Measurements from ENCODE around the gene CAPN2.
"Not testable (repeated sequence)": the region's sequence is repeated elsewhere in the genome, so short reads cannot be mapped to it uniquely, and the experiment has no call there.

CAPN2 gene

DNA sequence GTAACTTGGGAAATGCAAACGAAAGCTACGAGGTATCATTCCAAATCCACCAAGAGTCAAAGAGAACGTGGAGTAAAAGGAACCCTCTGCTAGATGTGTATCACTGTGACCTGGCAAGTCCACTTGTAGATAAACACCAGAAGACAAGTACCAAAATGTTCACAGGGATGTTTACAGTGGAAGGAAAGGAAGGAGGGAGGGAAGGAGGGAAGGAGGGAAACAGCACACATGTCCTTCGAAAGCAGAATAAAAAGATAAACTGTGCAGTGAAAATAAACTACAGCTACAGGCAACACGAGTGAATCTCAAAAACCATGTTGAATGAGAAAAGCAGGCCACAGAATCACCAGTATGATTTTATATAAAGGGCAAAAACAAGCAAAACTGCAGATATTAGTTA, 73.5 kb downstream of the CAPN2 start:
- no peak for DNase-seq (ENCODE audit: low read depth in 2 of 2)

DNA sequence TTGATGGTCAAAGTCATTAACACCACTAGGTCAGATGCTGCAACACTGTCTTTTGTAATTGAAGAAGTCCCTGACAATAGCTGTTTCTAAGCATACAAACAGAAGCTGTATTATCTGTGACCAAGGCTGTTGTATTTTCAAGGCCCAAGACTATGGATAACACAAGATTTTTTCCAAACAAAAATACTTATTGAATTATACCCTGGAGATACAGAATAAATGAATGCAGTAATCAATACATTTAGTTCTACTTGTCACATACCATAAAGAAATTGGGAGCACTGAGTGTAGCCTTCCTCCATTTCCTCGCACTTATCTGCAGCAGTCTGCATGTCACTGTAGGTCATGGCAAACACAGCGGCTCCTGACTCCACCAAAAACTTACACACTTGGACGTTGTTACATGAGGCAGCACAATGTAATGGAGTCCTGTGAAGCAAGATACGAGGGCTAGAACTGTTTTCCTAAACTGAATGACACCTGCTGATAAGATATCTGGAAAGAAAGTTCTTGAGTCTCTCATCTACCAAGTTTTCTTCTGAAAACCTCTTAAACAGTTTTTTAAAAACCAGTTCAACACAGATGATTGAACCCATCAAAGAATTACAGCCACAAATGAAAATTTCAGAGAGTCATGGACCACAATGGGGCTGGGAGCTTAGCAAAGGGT, 76.5 kb downstream of the CAPN2 start:
- no peak for DNase-seq (ENCODE audit: low read depth in 2 of 2)

DNA sequence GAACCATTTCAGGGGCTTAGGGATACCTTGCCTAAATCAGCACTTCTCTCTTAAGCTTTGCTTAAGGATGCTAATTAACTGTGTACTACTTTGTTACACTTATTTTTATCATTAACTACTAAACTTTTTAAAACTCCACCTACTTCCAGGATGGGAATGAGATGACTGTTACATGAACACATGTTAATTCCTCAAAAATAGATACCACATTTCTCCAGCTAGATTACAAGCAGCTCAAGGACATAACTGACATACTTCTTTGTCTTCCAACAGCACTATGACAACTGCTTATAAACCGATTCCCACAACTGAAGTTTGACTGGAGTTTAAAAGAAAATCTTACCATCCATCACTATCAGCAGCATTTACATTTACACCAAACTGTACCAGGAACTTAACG, 79.7 kb downstream of the CAPN2 start:
- no peak for DNase-seq (ENCODE audit: low read depth in 2 of 2)

DNA sequence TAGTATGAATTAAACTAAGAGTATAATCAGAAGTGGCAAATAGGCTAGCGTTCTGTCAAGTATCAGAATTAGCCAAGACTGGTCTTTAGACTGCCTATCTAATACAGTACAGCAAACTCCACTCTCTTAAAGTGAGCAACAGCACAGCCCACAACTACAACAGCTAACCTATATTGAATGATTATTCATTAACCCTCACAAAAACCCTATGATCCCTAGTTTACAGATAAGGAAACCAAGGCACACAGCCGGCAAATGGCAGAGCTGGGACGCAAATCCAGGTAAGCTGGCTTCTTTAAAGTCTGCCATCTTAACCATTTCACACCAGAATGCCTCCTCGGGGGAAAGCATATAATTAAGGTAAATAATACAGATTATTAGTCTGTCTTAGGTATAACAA, 81.4 kb downstream of the CAPN2 start:
- no peak for DNase-seq (ENCODE audit: low read depth in 2 of 2)

DNA sequence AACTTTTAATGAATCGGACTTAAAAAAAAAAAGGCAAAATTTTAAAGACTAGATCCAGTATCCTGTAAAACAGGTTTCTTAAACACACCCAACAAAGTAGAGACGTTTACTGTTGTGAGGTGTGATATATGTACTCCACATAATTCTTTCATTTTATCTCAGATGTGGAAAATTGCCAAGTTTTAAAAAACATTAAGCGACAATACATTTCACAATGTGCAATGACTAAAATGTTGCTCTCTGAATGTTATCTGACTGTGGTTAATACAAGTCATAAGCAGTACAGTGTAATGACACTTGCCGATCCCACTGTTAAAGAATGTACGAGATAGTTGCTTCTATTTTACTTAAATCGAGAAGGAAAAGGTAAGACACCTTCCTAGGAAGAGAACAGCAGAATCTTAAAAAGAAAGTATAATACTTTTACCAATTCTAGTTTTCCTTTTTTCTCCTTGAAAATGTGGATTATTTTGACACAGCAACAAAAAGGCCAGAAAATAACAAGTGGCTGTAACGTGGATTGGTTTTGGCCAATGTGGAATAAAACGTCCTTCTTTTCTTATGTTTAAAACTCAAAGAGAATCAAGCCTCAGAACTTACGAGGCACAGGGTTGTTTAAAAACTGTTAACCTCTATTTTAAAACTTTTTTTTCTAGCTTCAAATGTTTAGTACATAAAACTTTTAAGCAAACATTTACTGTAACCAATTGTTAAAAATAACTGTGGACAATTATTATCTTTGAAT, 82.0 kb downstream of the CAPN2 start:
- DNase-seq (ENCODE audit: low read depth in 2 of 2), result no peak

DNA sequence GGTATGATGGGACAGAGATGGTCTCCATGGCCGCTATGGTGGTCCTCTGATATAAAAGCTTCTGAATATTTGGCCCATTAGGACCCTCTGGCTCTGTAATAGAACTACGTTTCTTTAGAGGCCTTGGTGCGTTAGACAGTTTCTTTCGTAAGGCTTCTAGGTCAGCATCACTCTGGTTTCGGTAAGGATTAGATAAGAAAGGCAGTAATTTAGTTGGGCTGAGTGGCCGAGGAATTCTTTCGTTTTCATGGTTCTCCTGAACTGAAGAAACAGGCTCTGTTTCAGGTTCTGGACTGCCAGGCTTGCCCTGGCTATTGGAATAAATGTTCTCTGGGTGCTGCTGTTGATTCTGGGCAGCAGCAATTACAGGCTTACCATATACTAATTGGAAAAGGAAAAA, 83.9 kb downstream of the CAPN2 start:
- DNase-seq (ENCODE audit: low read depth in 2 of 2), result no peak

DNA sequence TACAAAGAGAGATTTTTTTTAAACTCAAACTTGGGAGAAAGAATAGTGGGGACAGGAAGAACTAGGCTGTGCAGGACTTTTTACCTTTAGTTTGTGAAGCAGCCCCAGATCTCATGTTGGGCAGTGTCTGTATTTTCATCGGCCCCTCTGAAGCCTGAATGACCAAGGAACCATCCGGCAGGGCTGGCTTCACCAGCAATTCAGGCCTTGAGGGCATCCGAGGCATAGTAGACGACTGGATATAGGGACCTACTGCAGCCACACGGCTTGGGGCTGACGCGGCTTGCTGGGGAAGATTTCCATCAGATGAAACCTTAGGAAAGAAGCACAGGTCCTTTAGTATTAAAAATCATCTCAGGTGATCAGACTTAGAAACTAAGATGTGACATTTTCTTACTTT, 89.7 kb downstream of the CAPN2 start:
- DNase-seq (ENCODE audit: low read depth in 2 of 2), result no peak

DNA sequence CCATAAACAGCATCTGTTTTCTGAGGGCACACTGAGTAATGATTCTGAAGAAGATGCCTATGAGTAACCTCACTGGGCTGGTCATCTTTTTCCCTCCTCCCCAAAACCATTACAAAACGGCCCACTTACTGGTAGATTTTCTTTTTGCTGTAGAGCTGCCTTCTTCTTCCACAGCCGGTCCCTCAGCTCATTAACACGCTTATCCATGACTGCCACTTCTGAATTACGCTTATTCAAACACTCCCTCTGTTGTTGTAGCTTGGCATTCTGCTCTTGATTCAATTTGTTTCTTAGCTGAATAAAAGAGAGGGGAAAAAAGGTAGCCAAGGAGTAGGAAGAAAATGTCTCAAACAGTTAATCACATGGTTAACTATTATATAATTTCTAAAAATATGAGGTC, 90.3 kb downstream of the CAPN2 start:
- DNase-seq (ENCODE audit: low read depth in 2 of 2), result no peak

DNA sequence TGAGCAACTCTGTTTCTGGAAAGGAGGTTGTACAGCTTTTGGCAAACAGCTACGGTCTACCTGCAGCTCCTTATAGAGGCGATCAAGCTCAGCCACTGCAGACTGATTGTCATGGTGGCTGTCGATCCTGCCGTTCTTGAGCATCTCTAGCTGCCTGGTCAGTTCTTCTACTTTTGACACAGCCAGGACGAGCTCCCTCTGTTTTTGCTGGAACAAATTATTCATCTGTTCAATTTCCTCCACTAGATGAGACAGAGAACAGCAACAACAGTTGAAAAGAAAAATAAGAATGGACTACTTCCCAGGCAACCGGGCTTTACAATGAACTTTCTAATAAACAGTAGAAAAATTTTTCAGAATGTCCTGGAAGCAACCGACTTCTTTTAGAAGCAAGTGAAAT, 90.9 kb downstream of the CAPN2 start:
- no peak for DNase-seq (ENCODE audit: low read depth in 2 of 2)

DNA sequence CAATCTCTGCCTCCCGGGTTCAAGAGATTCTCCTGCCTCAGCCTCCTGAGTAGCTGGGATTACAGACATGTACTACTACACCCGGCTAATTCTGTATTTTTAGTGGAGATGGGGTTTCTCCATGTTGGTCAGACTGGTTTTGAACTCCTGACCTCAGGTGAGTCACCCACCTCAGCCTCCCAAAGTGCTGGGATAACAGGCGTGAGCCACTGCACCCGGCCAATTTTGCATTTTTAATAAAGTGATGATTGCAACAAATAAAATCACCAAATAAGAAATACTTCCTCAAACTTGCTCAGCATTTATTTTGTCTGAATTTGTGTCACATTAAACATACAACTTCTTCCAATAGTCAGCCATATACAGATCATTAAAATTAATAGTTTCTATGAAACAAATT, 97.6 kb downstream of the CAPN2 start:
- not testable (repeated sequence) for DNase-seq (ENCODE audit: low read depth in 2 of 2)

DNA sequence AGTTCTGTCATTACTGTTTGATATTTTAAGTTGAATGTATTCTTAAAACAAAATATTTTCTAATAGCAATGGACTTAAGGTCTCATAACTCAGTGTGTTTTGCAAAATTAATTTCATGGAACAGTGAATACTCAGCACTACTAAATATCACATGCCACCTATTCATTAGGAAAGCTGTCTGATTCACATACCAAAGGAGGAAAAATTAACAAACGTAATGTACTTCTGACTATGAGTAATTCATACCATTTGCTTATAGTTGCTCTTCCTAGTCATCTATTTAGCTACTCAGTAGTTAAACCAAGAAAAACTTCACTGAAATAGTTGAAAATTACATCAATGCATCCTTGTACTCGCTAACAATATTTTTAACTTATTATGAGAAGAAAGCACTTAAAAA, 98.2 kb downstream of the CAPN2 start:
- DNase-seq (ENCODE audit: low read depth in 2 of 2), result no peak

DNA sequence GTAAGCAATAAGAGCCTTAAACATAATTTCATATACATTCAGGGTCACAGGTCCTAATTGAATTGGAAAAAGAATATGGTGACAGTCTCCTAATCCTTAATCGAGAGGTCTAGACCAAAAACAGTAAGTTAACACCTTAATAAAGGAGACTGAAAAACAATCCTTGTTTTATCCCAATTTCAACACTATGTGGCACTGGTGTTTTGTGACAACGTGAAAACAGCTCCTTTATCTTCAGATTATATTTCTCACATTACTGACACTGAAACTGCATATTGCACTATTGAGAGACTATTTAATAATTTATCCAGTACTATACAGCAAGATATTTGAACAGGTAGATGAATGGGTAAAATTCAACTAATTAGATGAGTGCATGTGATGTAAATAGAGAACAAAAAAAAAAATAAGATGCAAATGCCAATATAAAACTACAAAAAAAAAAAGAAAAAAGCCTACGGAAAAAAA, 99.3 kb downstream of the CAPN2 start:
- DNase-seq (ENCODE audit: low read depth in 2 of 2), result peak in 1 of 2 experiments; percentile 17

DNA sequence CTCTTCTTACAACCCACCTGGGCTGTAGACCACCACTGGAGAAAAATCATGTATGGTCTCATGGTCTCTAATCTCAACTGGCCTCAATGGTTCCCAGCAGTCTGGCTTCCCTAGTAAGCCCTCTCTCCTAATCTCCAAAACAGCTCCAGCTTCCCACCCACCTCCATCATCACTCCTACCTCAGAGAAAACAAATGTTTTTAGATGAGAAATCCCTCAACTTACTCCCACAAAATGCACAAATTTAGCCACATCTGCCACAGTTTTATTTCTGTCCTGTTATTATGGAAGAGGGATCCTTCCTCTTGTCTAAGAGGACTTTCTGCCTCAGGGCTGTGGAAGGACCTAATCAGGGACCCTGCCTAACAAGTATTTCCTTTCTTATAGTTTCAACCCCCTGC, 101.3 kb downstream of the CAPN2 start:
- DNase-seq (ENCODE audit: low read depth in 2 of 2), result no peak

DNA sequence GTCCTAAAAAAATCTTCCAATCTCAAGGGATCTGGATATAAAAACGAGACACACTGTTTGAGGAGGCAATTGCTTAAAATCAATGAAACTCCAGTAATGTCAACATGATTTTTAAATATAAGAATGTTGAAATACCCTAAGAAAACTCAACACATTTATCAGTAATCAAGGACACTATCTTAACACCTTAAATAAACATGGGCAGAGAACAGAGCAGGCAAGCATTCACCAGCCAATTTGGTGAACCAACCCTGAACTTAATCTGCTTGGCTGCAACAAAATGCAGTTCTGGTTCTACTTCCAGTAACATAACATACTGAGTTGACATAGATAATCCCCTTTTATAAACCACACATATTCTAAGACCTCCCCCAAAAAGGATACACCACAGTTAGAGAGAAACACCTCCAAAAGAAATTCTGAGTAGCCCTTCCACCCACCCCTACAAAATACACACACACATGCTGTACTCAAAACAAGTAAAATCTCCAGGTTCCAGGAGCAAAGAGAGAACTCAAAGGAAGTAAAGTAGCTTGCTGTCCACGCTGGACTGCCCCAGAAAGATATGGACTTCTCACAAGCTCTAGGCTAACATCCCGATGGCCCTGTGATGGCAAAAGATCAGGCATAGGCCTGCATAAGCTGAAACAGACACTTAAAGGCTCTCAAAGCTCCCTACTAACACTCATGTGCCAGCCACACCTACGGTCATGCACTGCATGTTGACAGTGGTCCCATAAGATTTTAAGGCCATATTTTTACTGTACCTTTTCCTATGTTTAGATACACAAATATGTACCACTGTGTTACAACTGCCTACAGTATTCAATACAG, 102.9 kb downstream of the CAPN2 start:
- no peak for DNase-seq (ENCODE audit: low read depth in 2 of 2)

DNA sequence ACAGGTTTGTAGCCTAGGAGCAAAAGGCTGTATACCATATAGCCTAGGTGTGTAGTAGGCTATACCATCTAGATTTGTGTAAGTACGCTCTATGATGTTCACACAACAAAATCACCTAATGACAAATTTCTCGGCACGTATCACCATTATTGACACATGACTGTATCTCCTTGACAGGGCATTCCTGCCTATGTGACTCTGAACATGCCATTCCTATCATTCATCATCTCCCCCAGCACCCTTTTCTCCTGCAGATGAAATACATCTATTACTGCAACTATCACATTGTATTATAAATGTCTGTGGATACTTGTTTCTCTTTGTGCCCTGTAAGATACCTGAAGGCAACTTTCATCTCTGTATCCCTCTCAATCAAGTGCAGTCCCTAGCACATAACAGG, 103.5 kb downstream of the CAPN2 start:
- no peak for DNase-seq (ENCODE audit: low read depth in 2 of 2)

DNA sequence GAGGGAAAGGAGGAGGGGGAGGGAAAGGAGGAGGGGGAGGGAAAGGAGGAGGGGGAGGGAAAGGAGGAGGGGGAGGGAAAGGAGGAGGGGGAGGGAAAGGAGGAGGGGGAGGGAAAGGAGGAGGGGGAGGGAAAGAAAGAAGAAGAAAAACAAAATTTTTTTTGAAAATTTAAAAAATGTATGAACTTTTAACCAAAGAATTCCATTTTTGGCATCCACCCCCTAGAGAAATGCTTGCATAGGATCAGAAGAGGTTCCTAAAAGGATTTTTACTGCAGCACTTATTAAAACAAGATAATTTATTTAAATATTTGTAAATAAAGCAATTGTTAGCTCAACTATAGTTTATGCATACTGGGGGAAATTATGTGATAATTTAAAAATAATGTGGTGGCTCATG, 104.9 kb downstream of the CAPN2 start:
- DNase-seq (ENCODE audit: low read depth in 2 of 2), result not testable (repeated sequence)

DNA sequence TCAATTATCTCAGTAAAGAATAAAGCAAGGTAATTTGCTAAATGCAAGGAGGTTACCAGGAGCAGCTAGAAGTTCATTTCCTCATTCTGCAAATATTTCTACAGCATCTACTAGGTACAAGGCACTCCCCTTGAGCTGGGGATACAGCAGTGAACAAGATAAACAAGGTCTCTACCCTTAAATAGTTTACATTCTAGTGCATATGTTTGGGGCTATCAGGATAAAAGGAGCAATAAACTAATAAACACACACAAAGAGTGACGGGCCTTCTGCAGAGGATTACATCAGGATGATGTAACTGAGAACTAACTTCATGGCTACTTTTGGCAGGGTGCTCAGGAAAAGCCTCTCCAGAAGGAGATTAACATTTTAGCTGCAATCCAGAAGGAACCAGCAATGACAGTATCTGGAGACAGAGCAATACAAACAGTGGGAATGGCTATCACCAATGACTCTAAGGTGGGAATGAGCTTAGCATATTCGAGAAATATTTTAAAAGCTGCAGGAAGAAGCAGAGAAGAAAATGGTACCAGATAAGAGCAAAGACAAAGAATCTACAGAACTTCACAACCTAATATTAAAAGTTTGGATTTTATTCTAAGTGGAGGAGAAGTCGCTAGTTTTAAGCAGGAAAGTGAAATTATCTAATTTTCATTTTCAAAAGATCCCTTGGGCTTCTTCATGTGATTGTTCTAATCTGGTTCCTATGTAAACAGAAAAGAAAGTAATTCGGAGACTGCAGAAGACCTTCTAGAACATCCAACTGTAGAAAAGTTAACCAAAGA, 107.6 kb downstream of the CAPN2 start:
- DNase-seq (ENCODE audit: low read depth in 2 of 2), result peak; percentile 35 to 37

DNA sequence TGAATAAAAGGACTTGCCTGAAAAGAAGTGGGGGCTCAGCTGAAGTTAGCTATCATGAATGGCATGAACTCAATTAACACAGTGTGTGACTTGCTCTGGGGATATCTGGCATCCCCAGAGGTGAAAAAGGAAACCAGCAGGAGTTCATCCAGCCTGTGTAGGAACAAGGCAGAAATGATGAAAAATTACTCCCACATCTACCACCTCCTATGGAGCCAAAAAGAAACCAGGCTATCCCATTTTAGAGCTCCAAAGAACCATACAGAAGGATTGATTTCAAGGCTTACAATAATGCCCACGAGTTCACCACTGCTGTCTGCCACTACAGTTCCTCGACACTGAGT, 108.1 kb downstream of the CAPN2 start:
- DNase-seq (ENCODE audit: low read depth in 2 of 2), result no peak

DNA sequence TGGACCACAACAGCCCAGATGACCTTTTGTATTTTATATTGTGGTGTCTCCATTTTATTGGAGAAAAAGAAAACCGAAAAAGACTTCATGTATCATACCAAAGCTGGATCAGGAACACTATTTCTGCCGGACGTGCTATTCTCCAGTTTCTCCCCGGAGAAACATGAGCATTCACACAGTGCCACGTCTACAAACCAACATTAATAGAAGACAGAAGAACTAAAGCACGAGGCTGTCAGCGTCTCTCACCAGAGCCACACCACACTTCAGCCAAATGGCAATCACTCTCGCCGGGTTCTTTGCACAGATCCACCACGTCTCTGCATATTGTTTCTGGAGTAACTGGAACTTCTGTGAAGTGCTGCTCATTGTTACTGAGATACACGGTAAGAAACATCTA, 108.6 kb downstream of the CAPN2 start:
- no peak for DNase-seq (ENCODE audit: low read depth in 2 of 2)

DNA sequence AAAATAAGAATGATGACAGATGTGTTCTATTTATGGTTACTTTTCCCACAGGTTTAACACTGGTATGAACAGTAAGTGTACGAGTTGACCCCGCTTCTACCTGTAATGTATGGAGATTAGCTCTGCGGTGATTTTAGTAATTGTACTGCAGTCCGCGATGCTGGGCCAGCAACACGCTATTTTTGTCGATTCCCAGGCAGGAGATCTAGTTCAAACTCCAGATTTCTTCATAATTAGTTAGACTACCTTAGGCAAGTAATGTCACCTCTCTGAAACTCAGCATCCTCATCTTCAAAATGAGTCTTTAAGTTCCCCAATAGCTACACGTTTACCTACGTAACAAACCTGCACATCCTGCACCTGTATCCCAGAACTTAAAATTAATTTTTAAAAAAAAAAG, 111.9 kb downstream of the CAPN2 start:
- DNase-seq (ENCODE audit: low read depth in 2 of 2), result no peak

DNA sequence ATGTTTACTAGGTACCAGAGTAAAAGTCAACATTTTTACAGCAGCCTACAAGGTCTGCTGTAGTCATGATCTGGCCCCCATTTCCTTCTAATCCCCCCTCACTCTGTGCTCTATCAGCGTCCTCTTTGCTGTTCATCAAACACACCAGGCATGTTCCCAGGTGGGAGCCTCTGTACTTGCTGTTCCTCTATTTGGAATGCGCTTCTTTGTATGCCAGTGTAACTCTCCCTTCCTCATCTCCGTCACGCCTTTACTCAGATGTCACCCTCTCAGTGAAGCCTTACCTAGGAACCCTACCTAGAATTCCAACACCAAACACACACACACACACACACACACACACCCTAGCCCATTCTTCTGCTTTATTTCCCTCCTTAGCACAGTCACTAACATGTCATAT, 112.4 kb downstream of the CAPN2 start:
- DNase-seq (ENCODE audit: low read depth in 2 of 2), result no peak

Data from fibroblast of skin of left quadriceps (primary cell).